HG02981 (cell line): ENCODE results near the gene GMDS.

ENCODE experiments used
- ATAC-seq: cut with Tn5 transposase; IDR thresholded peaks from one replicate; pipeline ENCODE4 v1.9.1; 2021; ENCODE audit warnings: mild to moderate bottlenecking, moderate library complexity; ENCODE audit not compliant: unreplicated experiment

Gene GMDS

DNA sequence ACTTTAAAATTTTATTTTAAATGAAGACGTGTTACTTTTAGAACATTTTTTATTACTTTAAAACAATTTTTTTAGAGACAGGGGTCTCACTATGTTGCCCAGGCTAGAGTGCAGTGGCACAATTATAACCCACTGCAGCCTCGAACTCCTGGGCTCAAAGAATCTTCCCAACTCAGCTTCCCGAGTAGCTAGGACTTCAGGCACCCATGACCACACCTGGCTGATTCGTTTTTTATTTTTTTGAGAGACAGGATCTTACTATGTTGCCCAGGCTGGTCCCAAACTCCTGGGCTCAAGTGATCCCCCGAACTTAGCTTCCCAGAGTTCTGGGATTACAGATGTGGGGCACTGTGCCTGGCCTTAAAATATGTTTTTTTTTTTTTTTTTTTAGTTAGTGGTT lies 287.7 kb downstream of the GMDS start:
- ATAC-seq = no peak

DNA sequence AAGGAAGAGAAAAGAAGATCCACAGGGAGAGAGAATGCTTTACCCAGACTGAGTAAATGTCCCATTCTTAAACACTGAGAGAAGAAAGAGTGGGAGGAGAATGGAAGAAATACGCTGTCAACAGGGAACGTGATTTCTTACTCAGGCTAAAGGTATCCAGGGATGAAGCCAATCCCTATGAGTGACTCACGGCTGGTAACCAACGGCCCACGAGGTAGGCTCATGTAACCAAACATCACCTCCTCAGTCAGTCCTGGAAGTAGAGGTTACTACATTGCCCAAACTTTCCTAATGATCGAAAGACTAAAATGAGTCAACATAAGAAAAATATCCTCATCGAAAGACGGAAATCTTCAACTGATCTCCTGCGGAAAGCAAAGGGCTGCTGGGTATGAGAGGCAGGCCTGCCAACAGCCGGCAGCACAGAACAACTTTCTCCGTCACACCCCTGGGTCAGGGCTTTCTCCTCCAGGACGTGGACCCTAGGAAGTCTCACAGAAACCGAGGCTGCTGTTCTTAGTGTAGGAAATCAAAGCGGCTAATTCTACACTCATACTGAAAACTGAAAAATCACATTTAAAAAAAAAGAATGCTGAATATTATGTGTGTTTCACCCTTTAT lies 292.6 kb downstream of the GMDS start:
- ATAC-seq = no peak

DNA sequence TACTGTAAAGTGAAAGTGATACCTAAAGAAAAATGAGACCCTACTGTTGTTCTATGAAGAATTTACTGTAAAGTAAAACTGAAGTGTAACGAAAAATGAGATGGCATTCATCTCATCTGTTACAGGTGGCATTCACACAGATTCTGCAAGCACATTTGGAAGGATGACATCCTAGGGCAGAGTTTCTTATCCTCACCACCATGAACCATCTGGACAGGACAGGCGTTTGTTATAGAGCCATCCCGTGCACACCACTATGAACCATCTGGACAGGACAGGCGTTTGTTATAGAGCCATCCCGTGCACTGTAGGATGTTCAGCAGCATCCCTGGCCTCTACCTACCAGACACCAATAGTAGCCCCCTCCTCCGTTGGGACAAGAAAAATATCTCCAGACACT lies 294.8 kb downstream of the GMDS start:
- ATAC-seq = no peak

DNA sequence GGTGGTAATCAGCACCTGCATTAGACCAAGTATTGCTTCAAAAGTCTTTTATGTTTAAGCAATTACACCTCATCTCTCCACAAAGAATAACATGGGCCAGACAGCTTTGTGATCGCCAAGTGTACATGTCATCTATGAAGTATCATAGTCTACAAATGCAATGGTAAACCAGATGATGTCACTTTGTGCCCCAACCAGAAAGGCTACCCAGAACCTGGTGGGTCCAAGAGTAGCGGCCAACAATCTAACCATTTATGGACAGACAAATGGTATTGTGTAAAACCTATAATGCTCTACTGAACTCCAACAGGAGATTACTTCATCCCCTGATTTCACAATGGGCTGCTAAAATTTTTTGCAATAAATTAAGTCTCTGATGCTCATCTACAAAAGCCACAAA lies 295.9 kb downstream of the GMDS start:
- no peak for ATAC-seq

DNA sequence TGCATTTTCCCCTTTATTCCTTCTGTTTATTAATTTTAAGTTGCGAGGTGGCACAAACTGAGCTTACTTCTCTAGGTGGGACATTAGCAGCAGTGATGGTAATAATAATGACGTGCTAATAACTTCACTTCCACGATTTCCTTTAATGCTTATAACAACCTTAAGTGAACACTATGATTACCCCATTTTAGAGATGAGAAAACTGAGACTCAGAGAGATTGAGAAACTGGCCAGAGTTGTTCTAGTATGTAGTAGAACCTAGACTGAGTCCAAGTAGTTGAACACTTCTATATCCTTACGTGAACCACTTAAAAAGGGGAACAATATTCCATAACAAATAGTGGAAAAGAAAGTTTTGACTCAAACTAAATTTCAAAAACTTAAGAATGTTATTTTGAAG lies 297.5 kb downstream of the GMDS start:
- no peak for ATAC-seq

DNA sequence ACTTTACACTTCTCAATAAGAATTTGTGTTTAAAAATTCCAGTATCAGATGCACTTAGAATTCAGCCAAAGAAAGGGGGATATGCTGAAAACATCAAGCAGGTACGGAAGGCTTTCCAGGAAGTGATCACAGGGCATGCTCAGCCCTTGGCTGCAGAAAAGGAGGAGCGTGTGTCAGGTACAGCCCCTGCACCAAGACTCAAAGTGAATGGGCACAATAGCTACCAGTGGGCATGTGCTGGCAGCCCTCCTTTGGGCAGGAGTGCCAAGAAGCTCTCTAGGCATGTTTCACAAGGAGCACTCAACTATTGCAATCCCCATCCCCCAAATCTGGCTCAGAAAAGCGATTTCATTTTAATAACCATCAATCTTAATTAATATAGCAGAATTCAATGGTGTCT lies 298.8 kb downstream of the GMDS start:
- ATAC-seq = no peak

DNA sequence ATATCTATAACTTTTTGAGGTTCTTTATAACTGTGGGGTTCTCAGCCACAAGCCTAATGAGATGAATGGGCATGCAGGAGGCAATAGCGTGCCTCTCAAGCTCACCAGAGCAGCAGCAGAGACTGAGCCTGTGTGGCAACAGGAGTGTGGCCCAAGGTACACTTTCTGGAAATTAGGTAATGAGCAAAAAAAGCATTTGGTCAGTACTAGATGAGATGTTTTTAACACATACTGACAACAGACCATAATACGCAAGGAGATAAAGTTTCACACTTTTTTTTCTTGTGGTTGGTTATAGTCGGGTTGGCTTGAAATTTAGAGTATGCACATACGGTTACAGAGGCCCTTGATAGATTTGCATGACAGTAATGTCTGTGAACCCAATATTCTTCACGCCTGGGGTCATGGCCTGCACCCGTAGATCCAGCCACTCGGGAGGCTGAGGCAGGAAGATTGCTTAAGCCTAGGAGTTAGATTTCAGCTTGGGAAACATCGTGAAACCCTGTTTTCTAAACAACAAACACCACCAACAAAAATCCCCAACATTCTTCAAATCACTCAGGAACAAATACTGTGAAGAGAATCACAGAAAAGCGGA lies 300.1 kb downstream of the GMDS start:
- no peak for ATAC-seq

DNA sequence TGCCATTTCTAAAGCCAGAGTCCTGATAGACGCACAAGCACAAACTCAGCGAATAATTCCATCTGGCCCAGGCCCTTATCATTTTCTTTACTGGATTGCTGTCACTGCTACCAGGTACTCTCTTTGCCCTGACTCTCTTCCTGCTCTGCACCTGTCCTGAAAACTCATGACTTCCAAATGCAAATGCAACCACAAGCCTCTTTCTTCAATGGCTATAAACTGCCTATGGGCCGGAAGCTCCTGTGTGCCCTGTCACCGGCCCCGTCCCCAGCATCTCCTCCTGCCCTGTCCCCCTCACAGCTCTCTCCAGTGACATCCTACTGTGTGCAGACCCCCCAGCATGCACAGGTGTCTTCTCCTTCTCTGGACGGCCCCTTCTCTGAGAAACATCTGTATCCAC lies 302.6 kb downstream of the GMDS start:
- ATAC-seq = no peak

DNA sequence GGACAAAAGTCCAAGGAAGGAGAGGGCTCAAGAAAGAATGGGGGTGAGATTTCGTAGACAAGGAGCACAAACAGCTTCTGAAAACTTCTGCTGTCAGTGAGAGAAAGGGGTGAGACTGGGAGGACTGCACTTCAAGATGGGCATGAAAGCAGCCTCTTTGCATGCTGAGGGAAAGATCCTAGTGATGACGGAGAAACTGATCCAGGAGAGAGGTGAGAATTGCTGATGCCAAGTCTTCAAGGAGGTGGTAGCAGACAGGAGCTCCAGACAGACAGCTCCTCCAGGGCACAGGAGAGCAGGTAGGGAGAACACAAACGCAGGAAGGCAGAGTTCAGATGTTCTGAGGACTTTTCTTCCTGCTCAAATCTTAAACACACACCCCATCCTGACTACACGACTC lies 303.9 kb downstream of the GMDS start:
- no peak for ATAC-seq

DNA sequence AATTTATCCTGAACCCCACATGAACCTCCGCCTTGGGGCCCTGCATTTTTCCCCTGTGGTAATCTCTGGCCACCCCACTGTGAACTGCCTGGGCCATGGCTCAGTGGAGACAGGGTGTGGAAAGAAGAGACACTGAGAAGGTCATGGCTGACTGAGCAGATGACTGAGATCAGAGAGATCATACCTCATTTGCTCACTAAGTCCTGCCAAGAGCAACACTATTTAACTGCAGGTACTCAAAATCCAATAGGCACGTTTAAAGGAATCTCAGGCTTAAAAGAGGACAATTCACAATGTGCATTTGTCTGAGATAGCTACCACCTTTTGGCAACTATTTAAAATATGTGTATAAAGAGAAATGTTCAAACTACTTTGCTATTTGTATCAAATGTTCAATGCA lies 305.0 kb downstream of the GMDS start:
- no peak for ATAC-seq

DNA sequence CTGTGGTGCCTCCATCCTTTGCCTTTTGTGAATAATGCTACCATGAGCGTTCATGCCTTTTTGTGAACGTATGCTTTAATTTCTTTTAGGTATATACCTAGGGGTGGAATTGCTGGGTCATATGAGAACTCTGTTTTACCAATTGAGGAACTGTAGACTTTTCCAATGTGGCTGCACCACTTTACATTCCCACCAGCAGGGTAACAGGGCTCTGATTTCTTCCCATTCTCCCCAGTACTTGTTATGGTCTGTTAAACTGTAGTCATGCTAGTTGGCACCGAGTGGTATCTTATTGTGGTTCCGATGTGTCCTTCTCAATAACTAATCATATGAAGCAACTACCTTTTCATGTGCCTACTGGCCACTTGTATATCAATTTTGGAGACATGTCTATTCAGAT lies 312.1 kb downstream of the GMDS start:
- no peak for ATAC-seq

DNA sequence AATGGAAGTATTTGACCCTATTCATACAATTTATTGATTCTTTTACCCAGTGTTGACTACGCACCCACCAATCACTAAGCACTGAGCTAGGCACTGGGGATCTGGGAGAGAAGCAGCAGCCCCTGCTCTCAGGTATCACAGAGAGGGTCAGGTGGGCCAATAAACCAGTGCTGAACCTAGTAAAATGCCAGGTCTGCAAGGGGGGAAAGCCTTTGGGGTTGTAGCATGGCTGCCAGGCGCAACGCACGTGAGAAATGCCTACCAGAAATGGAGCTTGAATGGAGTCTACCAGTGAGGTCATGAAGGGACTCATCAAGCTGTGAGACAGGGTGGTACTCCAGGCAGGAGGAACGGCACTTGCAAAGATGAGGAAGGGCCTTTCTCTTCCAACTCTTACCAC lies 313.6 kb downstream of the GMDS start:
- no peak for ATAC-seq

DNA sequence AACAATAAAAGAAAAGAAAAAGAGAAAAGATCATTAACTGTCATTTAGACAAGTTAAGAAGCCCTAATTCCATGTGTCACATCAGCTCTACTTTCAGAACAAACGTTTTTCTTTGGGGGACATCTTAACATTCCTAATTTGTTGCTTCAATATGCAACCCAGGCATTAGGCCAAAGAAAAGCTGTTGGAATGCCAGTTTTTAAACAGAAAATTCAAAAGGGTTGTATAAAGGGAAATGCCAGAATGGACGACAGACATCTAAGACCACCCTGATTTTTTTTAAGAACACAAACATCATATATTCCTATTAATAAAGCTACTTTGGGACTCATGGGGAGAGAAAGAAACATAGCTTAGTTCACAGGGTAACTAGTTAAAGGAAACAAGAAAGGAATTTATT lies 315.0 kb downstream of the GMDS start:
- ATAC-seq = no peak

DNA sequence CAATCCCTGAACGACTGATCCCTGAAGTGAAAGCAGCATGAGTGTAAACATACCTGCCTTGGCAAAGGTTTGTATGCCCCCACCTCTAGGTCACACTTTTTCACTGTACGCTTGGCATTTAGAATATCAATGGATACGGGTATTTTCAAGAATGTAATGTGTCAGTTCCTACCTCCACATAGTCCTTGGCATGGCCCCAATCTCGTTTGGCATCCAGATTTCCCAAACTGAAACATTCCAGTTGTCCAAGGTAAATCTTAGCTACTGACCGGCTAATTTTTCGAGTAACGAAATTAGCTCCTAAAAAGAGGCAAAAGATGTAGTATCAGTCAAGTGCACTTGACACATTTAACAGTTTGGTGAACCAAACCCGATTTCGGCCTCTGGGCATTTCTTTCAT lies 315.5 kb downstream of the GMDS start:
- ATAC-seq = no peak

DNA sequence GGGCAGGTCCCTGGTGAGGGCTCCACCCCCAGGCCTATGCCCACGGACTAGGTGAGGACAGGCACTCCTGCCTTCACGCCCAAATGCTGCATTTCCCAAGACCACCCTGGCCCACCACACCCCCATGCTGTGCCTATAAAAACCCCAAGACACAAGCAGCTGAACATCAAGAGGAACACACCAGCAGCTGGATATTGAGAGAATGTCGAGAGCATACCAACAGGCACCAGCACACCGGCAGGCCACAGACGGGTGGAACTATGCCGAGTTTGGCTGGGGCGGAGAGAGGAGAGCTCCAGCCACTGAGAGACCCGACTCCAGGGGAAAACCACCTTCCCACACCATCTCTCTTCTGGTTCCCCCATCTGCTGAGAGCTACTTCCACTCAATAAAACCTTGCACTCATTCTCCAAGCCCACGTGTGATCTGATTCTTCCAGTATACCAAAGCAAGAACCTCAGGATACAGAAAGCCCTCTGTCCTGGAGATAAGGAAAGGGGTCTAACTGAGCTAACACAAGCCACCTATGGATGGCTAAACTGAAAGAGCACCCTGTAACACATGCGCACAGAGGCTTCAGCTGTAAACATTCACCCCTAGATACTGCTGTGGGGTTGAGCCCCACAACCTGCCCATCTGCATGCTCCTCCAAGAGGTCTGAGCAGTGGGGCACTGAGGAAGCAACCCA lies 319.5 kb downstream of the GMDS start:
- no peak for ATAC-seq

DNA sequence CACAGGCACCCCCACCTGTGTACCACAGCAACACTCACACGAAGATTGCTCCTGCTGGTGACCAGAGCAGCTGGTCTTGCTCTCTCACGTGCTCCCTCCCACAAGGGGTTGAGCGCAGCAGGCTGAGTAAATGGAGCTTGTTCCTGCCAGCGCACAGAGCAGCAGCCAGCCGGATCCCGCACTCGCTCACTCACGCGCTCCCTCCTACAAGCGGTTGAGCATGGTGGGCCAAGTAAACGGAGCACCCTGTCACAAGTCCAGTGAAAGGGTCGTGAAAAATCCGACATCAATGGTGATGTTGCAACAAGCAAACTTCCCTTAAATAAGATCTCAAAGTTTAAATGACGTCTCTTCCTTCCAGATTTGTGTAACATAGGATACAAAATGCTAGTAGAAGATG lies 322.0 kb downstream of the GMDS start:
- ATAC-seq = no peak

DNA sequence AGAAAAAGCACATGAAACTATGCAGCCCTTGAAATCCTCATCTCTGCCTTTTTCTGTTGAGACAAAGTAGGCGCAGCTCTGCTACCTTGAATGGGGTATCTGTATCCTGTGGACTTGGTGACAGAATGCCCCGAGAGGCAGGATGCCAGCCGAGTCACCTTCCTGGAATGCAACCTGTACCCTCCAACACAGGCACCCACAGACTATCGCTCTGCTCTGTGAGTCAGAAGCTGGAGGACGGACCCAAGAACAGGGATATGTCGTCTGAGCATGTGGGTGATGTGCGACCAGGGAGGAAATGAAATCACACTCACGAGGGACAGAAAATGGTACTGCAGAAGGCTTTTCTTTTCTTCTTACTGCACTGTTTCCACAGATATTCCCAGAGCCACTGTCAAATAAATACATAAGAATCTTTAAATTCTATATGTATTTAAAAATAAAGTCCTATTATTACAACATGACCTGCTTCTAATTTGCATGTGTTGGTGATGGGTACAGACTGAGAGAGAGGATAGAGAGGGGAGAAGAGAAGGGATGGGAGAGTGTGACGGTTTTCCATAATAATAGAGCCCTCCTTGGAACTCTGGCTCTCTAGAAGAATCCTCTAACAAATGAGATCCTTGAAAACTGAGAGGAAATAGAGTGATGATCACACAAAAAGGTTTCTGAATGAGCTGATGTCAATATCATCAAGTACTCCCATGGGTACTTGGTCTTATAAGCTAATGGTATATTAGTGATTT lies 327.6 kb downstream of the GMDS start:
- ATAC-seq = no peak

DNA sequence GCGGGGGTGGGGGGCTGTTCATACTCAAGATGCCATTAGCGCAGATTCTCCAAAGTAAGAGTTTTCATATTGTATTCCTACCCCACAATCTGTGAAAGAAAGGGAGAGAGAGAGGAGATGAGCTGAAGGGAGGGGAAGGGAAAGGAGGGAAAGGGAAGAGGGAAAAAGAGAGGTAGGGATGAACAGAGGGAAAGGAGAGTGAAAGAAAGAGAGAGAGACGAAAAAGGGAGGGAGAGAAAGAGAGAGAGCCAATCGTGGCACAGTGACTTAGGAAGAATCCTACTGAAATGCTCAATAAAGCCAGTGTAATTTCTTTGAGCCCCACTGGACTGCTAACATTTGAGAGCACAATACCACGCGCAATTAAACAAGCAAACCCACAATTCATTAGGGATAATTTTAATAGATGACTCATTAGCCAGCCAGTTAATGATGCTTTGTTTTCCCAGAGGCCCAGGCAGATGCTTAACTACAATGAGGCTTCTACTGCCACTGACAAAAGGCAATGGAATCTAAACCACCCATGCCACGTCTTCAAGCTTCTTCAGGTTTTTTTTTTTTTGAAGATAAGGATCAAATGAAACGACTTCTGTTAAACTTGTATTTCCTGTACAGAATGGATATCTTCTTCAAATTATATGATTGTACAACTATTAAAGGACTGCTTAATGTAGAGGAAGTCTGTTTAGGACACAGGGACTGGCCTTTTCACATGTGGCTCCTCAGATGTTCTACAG lies 328.9 kb downstream of the GMDS start:
- no peak for ATAC-seq

DNA sequence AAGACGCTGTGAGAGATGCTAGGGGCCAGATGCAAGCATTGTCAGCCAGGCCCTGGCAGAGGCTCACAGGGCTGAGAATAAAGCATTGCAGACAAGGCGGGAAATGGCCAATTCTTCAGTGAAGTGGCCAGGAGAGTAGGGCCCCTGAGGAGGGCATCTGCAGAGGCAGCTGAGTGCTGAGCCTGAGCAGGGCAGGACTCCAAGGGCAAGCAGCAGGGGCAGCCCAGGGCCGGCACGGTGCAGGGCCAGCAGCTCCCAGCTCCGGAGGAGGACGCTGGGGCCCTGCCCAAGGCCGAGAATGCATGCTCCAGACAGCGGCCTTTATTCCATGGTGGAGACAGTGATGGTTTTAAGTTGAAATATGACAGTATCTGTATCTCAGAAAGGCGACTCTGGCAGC lies 330.2 kb downstream of the GMDS start:
- ATAC-seq = no peak

DNA sequence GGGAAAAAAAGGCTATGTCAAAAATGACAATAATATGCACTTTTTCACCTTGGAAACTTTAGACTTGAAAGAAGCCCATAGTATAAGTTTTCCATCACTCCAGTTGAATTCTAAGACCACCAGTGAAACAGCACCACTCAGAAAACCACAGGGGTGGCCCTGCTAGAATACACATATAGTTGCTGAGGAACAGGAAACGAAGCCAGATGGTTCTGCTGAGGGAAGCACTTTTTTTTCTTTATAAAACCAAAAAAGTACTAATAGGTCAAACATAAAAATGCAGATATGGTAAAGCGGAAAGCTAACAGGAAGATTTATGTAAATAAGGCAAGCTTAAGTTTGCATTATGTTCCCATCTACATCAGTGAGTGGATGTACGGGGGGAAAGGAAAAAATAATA lies 331.8 kb downstream of the GMDS start:
- ATAC-seq = no peak

DNA sequence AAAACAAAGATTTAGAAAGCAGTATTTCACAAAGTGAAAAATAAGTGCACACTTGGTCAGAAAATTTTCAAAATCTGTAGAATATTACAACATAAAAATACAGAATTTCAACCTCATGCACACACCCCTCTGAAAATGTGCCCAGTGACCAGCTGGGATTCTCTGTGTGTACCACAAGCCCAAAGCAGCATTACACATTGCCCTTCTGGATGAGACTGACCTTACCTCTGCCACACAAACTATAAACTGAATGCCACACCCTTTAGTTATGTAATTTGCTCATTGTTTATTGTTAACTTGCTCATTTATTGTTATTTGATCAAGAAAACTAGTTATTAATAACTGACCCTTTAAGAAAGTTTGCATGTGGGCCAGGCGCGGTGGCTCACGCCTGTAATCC lies 332.7 kb downstream of the GMDS start:
- no peak for ATAC-seq
